ENCODE data around the gene SH3BP4. TPM values are rescaled to one million over a fixed set of nuclear protein-coding genes. Genes with fewer than 3 reads are reported as not detected.

Gene SH3BP4
- total RNA-seq, 2 experiments from 2014 or later, result 0.06 TPM; not detected in 1

- H2AFZ ChIP-seq (ENCODE audit: low read length), result no peak overlapping the region
- H3K9me3 ChIP-seq (ENCODE audit: low read length), result no peaks in the 10 kb centered on the region
- CTCF ChIA-PET (ENCODE audit: unreplicated experiment), result no interaction called here
- H3K36me3 ChIP-seq (ENCODE audit: insufficient read depth, low read length), result no peaks in the 10 kb centered on the region
- intact Hi-C loops (cut with micrococcal nuclease; ENCODE audit: unreplicated experiment), result no loop called here
- TF ChIP-seq, protein P1, sequence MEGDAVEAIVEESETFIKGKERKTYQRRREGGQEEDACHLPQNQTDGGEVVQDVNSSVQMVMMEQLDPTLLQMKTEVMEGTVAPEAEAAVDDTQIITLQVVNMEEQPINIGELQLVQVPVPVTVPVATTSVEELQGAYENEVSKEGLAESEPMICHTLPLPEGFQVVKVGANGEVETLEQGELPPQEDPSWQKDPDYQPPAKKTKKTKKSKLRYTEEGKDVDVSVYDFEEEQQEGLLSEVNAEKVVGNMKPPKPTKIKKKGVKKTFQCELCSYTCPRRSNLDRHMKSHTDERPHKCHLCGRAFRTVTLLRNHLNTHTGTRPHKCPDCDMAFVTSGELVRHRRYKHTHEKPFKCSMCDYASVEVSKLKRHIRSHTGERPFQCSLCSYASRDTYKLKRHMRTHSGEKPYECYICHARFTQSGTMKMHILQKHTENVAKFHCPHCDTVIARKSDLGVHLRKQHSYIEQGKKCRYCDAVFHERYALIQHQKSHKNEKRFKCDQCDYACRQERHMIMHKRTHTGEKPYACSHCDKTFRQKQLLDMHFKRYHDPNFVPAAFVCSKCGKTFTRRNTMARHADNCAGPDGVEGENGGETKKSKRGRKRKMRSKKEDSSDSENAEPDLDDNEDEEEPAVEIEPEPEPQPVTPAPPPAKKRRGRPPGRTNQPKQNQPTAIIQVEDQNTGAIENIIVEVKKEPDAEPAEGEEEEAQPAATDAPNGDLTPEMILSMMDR (conservative IDR thresholded peaks at IDR 0.05; ENCODE audit: low read length), result no peak
- TF ChIP-seq EZH2phosphoT487 (IDR thresholded peaks at IDR 0.05; ENCODE audit: borderline replicate concordance, low read depth, low read length), result no peak
- no peak overlapping the region for H3K4me3 ChIP-seq (ENCODE audit: low read depth, low read length, poor library complexity, severe bottlenecking)
- H3K4me2 ChIP-seq (ENCODE audit: low read length), result no peak overlapping the region
- H3K27ac ChIP-seq (ENCODE audit: low read depth, low read length, poor library complexity, severe bottlenecking), result no peak overlapping the region
- BruUV-seq (replicated peaks), result no TSS peak
- H3K9me2 ChIP-seq (ENCODE audit: insufficient read depth, low read length), result no peaks in the 10 kb centered on the region
- no peaks in the 10 kb centered on the region for H4K20me1 ChIP-seq (ENCODE audit: insufficient read depth, low read length)
- no peaks in the 10 kb centered on the region for H3K79me2 ChIP-seq (ENCODE audit: insufficient read depth, low read depth, low read length)
- POLR2A ChIA-PET, result no interaction called here
- no peak for DNase-seq (ENCODE audit: low spot score)
- peaks cover 15% of the 10 kb centered on the region for H3K4me1 ChIP-seq (ENCODE audit: insufficient read depth, low read length, poor library complexity, severe bottlenecking)
These were observed 100.9 kb downstream of the SH3BP4 start for GRCh38 chr2:235052514-235053354.

DNA sequence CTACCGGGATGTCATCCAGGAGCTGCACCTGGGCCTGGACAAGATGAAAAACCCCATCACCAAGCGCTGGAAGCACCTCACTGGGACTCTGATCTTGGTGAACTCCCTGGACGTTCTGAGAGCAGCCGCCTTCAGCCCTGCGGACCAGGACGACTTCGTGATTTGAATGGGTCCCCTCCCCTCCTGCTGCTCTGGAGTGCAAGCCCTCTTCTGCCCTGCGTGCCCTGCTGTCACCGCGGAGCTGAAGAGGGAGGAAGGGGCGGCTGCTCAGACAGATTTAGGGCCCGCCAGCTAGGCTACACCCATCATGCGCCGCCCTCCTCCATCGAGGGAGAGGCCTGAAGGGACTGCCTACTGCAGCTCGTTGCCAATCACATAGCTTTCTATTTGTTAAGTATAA, 101.8 kb downstream of the SH3BP4 start:
- no peaks in the 10 kb centered on the region for H3K9me3 ChIP-seq (ENCODE audit: low read length)
- no peaks in the 10 kb centered on the region for H4K20me1 ChIP-seq (ENCODE audit: insufficient read depth, low read length)
- ChIA-PET CTCF (ENCODE audit: unreplicated experiment) (no interaction called here), POLR2A (no interaction called here)
- no TSS peak for BruUV-seq (replicated peaks)
- no peak overlapping the region for H3K4me2 ChIP-seq (ENCODE audit: low read length)
- H2AFZ ChIP-seq (ENCODE audit: low read length), result no peak overlapping the region
- H3K27ac ChIP-seq (ENCODE audit: low read depth, low read length, poor library complexity, severe bottlenecking), result no peak overlapping the region
- no peaks in the 10 kb centered on the region for H3K36me3 ChIP-seq (ENCODE audit: insufficient read depth, low read length)
- intact Hi-C loops (cut with micrococcal nuclease; ENCODE audit: unreplicated experiment), result no loop called here
- no peak overlapping the region for H3K4me3 ChIP-seq (ENCODE audit: low read depth, low read length, poor library complexity, severe bottlenecking)
- TF ChIP-seq, protein P1 (conservative IDR thresholded peaks at IDR 0.05; ENCODE audit: low read length), result no peak
- no peak for TF ChIP-seq EZH2phosphoT487 (IDR thresholded peaks at IDR 0.05; ENCODE audit: borderline replicate concordance, low read depth, low read length)
- H3K9me2 ChIP-seq (ENCODE audit: insufficient read depth, low read length), result no peaks in the 10 kb centered on the region
- peaks cover 15% of the 10 kb centered on the region for H3K4me1 ChIP-seq (ENCODE audit: insufficient read depth, low read length, poor library complexity, severe bottlenecking)
- H3K79me2 ChIP-seq (ENCODE audit: insufficient read depth, low read depth, low read length), result no peaks in the 10 kb centered on the region
- DNase-seq (ENCODE audit: low spot score), result no peak

DNA sequence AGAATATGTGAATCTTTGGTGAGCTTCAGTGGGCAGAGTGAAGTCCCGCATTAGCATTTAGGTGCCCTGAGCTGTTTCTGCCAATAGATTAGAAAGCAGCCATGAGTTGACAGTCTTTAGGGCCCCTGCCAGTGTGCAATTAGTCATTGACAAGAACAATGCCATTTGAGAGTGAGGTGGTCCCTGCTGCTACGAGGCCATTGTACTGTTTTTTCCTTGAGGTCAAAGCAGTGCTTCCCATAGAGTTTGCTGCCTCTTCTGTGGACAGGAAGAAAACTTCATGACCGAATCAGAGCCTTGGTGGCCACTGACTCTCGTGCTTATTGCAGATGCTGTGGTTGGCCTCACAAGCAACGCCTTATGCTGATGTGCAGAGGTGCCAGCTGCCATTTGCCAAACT, 102.7 kb downstream of the SH3BP4 start:
- Histone ChIP-seq H3K27ac (ENCODE audit: low read depth, low read length, poor library complexity, severe bottlenecking) (no peak overlapping the region), H3K4me1 (ENCODE audit: insufficient read depth, low read length, poor library complexity, severe bottlenecking) (peaks cover 15% of the 10 kb centered on the region), H3K36me3 (ENCODE audit: insufficient read depth, low read length) (no peaks in the 10 kb centered on the region), H3K4me2 (ENCODE audit: low read length) (no peak overlapping the region), H3K9me2 (ENCODE audit: insufficient read depth, low read length) (no peaks in the 10 kb centered on the region), H3K9me3 (ENCODE audit: low read length) (no peaks in the 10 kb centered on the region), H2AFZ (ENCODE audit: low read length) (no peak overlapping the region), H4K20me1 (ENCODE audit: insufficient read depth, low read length) (no peaks in the 10 kb centered on the region), H3K79me2 (ENCODE audit: insufficient read depth, low read depth, low read length) (no peaks in the 10 kb centered on the region), H3K4me3 (ENCODE audit: low read depth, low read length, poor library complexity, severe bottlenecking) (no peak overlapping the region)
- DNase-seq (ENCODE audit: low spot score), result no peak
- ChIA-PET CTCF (ENCODE audit: unreplicated experiment) (no interaction called here), POLR2A (no interaction called here)
- TF ChIP-seq, protein P1 (conservative IDR thresholded peaks at IDR 0.05; ENCODE audit: low read length), result no peak
- TF ChIP-seq EZH2phosphoT487 (IDR thresholded peaks at IDR 0.05; ENCODE audit: borderline replicate concordance, low read depth, low read length), result no peak
- intact Hi-C loops (cut with micrococcal nuclease; ENCODE audit: unreplicated experiment), result no loop called here
- BruUV-seq (replicated peaks), result no TSS peak
